ENCODE data around the gene MTMR3. TPM values are rescaled to one million over a fixed set of nuclear protein-coding genes. Genes with fewer than 3 reads are reported as not detected.
"Not testable (repeated sequence)": the region's sequence is repeated elsewhere in the genome, so short reads cannot be mapped to it uniquely, and the experiment has no call there.

Gene MTMR3
- total RNA-seq, 1 donor from 2014 or later, result 21.4 TPM

GRCh38 chr22:30046716-30047363 is 163.9 kb downstream of the MTMR3 start:
- no peak for DNase-seq (ENCODE audit: low read depth, low spot score)

DNA sequence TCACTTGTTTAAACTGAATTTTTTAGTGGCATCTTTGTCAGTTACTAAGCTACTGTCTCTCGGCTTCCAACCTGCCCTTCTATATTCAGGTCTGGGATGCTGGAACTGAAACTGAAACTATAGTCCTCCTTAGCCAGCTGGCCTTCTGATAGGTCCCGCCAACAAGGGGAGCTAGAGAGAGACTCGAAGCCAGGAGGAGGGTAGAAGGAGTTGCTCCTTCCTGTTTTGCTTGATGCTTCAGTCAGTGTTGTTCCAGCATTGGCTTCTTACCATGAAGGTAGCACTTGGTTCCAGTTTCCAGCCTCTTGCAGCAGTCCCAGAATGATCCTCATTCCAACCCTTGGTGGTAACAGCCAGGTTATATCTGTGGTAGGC is 164.4 kb downstream of the MTMR3 start:
- DNase-seq (ENCODE audit: low read depth, low spot score), result no peak

- no peak for DNase-seq (ENCODE audit: low read depth, low spot score)
Observed at GRCh38 chr22:30048681-30049080, 165.7 kb downstream of the MTMR3 start.

GRCh38 chr22:30054067-30054763 is 171.2 kb downstream of the MTMR3 start:
- DNase-seq (ENCODE audit: low read depth, low spot score), result no peak

- no peak for DNase-seq (ENCODE audit: low read depth, low spot score)
Observed at GRCh38 chr22:30054764-30055069, 171.7 kb downstream of the MTMR3 start.

DNA sequence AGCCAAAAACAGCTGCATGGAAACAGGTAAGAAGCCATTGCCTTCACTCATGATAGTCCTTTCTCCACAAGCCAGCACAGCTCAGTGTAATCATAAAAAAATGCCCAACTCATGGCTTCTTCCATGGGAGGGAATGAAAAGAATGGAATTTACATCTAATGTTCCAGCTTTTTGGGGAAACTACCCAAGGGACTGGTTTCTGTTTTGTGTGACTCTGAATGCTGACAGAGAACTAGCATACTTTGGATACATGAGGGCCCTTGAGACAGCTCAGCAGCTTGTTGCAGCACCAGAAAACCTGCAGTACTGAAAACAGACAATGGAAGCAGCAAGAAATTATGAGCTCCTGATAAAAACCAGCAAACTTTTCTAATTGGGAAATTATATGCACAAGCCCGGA is 173.0 kb downstream of the MTMR3 start:
- DNase-seq (ENCODE audit: low read depth, low spot score), result no peak

DNA sequence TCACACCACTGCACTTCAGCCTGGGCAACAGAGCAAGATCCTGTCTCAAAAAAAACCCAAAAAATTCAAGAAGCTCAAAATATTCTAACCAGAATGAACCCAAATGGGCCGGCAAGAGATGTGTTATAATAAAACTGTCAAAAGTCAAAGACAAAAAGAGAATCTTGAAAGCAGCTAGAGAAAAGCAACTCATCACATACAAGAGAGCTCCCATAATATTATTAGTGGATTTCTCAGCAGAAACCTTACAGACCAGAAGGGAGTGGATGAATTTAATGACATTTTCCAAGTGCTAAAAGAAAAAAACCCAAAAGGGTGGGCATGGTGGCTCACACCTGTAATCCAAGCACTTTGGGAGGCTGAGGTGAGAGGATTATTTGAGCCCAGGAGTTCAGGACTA is 174.4 kb downstream of the MTMR3 start:
- DNase-seq (ENCODE audit: low read depth, low spot score), result no peak

GRCh38 chr22:30059346-30060020 is 176.5 kb downstream of the MTMR3 start:
- not testable (repeated sequence) for DNase-seq (ENCODE audit: low read depth, low spot score)

DNA sequence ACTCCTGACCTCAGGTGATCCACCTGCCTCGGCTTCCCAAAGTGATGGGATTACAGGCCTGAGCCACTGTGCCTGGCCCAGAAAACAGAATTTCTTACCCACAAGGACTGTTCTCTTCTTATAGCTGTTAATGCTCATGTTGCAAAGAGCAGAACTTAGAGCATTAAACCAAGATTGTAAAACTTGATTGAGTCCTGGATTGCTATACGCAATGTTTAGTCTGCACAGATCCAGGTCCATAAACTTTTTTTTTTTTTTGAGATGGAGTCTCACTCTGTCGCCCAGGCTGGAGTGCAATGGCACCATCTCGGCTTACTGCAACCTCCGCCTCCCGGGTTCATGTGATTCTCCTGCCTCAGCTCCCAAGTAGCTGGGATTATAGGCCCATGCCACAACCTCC is 178.1 kb downstream of the MTMR3 start:
- not testable (repeated sequence) for DNase-seq (ENCODE audit: low read depth, low spot score)

- DNase-seq (ENCODE audit: low read depth, low spot score), result no peak
Observed at GRCh38 chr22:30062259-30062658, 179.3 kb downstream of the MTMR3 start.

GRCh38 chr22:30062950-30063349 is 180.0 kb downstream of the MTMR3 start:
- no peak for DNase-seq (ENCODE audit: low read depth, low spot score)

- DNase-seq (ENCODE audit: low read depth, low spot score), result no peak
Observed at GRCh38 chr22:30064172-30064571, 181.2 kb downstream of the MTMR3 start.

- DNase-seq (ENCODE audit: low read depth, low spot score), result no peak
Observed at GRCh38 chr22:30073743-30074142, 190.8 kb downstream of the MTMR3 start.

- DNase-seq (ENCODE audit: low read depth, low spot score), result no peak
Observed at GRCh38 chr22:30074147-30074546, 191.2 kb downstream of the MTMR3 start.

DNA sequence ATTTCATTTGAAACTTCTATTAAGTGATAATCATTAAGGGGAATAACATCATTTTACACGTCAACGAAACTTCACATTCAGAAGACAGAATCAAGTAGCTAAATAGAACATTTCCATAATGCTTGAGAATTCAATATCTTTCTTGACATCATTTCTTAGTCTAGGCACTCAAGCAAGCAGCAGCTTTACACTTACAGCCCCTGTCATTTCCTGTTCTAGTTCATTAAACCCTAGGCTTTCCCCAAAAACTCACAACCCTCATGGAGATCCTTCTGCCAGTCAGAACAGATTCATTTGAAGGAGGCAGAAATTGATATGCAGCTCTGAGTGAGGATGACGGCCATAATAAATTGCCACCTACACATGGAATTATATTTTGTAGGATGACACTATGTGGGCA is 192.0 kb downstream of the MTMR3 start:
- DNase-seq (ENCODE audit: low read depth, low spot score), result no peak

GRCh38 chr22:30077279-30077880 is 194.4 kb downstream of the MTMR3 start:
- no peak for DNase-seq (ENCODE audit: low read depth, low spot score)

DNA sequence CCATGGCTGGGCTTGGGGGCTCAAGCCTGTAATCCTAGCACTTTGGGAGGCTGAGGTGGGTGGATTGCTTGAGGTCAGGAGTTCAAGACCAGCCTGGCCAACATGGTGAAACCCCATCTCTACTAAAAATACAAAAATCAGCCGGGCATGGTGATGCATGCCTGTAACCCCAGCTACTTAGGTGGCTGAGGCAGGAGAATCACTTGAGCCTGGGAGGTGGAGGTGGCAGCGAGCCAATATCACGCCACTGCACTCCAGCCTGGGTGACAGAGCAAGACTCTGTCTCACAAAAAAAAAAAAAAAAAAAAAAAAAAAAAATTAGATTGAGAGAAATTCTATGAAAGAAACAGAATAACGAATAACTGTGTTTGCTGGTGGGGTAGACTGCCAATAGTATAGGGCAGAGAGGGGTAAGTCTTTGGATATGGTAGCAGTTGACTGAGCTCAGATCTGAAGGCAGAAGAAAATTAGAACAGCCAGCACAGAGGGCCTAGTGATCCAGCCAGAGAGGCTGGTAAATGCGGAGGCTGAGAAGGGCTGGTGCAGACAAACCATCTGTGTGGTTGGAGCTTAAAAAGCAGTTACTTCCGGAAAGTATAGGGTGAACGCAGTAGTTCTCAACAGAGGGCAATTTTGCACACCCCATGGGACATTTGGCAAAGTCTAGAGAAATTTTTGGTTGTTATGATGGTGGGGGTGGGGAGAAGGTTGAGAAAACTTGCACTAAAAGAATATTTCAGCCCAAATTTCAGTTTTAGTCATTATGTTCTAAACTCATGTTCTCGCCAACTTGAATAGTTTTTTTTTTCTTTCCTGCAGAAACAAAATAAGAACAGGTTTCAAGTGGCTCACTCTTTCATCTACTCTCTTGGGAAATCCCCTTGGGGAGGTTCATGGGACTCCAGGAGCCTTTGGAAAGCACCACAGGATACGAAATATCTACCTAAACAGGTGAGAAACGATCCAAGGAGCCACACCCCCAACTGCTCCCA is 195.6 kb downstream of the MTMR3 start:
- no peak for DNase-seq (ENCODE audit: low read depth, low spot score)

DNA sequence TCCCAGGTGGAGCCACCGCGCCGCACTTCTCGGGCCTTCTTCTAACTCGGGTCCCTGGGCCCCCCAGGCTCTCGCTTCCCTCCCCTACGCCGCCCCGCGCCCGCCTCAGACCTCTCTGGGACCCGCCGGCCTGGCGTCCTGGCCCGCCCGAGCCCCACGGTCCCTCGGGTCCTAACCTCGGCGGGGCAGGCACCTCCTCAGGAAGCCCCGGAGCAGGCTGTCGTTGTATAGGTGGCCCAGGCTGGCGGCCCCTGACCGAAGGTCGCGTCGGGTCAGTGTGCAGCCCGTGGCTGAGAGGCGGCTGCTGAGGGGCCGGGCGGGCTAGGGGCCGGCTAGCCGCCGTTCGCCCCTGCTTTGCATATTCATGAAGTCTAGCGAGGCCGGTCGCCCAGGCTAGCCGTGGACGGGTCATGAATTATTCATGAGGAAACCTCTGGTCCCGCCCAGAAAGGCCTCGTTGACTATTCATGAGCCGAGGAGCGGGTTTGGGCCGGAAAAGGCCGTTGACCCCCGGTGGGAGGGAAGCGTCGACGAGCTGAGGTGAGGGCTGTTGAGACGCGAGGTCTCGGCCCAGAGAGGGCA is 197.1 kb downstream of the MTMR3 start, which contains the start of gene HORMAD2:
Gene HORMAD2 (plus strand): TSS at position 513 of the 582 bp plus-strand sequence. CDS start 13,489 bp downstream, outside the sequence.
- DNase-seq (ENCODE audit: low read depth, low spot score), result no peak
